GM18505 (cell line): ENCODE measurements around the gene MTARC1.
A peak's percentile ranks its signal among the peaks of the same experiment; 100 is the strongest.

Experiments
- ATAC-seq: cut with Tn5 transposase; IDR thresholded peaks from one replicate; pipeline ENCODE4 v1.9.1; 2021; ENCODE audit not compliant: unreplicated experiment
- POLR2A ChIP-seq: IDR thresholded peaks from 4 replicates; pipeline ENCODE4 v1.6.1; 2011; ENCODE audit warnings: borderline replicate concordance; ENCODE audit not compliant: insufficient read depth, insufficient read length; ENCODE audit errors: extremely low read depth

MTARC1 gene

GRCh38 chr1:220786337-220787068 lies at the start of gene MTARC1:
Gene MTARC1, plus strand, starts transcription at chr1:220786913. Its CDS starts 32 bp downstream, at chr1:220786945.
- TF ChIP-seq POLR2A, result no peak
- peak; percentile 77 for ATAC-seq

GRCh38 chr1:220741349-220741748 lies 45.4 kb upstream of the MTARC1 start:
- TF ChIP-seq POLR2A, result no peak
- no peak for ATAC-seq

- no peak for ATAC-seq
- TF ChIP-seq POLR2A, result no peak
Observed at GRCh38 chr1:220741825-220742224, 44.9 kb upstream of the MTARC1 start.

GRCh38 chr1:220742520-220742919 lies 44.2 kb upstream of the MTARC1 start:
- ATAC-seq, result no peak
- TF ChIP-seq POLR2A, result no peak

- ATAC-seq, result no peak
- TF ChIP-seq POLR2A, result no peak
Observed at GRCh38 chr1:220746851-220747250, 39.9 kb upstream of the MTARC1 start.

- TF ChIP-seq POLR2A, result no peak
- no peak for ATAC-seq
Observed at GRCh38 chr1:220747437-220748088, 39.1 kb upstream of the MTARC1 start.

GRCh38 chr1:220748089-220748934 lies 38.4 kb upstream of the MTARC1 start, which contains the start of gene MTARC2:
Gene MTARC2, plus strand, starts transcription at chr1:220748322. Its CDS starts 210 bp downstream, at chr1:220748532.
- peak; percentile 83 for ATAC-seq

GRCh38 chr1:220748936-220749335 lies 37.8 kb upstream of the MTARC1 start:
- TF ChIP-seq POLR2A, result no peak
- ATAC-seq, result no peak

More at GRCh38 chr1:220748089-220748934, 38.4 kb upstream of the MTARC1 start, which contains the start of gene MTARC2:
- peak; percentile 43 for TF ChIP-seq POLR2A

- ATAC-seq, result no peak
- TF ChIP-seq POLR2A, result no peak
Observed at GRCh38 chr1:220750131-220750515, 36.6 kb upstream of the MTARC1 start.

- no peak for ATAC-seq
- TF ChIP-seq POLR2A, result no peak
Observed at GRCh38 chr1:220751111-220751510, 35.6 kb upstream of the MTARC1 start.

GRCh38 chr1:220754212-220754917 lies 32.3 kb upstream of the MTARC1 start:
- ATAC-seq, result no peak
- no peak for TF ChIP-seq POLR2A

GRCh38 chr1:220754918-220755295 lies 31.8 kb upstream of the MTARC1 start:
- no peak for ATAC-seq
- TF ChIP-seq POLR2A, result no peak

GRCh38 chr1:220755309-220755708 lies 31.4 kb upstream of the MTARC1 start:
- no peak for TF ChIP-seq POLR2A
- no peak for ATAC-seq

- TF ChIP-seq POLR2A, result no peak
- ATAC-seq, result no peak
Observed at GRCh38 chr1:220757441-220757840, 29.3 kb upstream of the MTARC1 start.

- no peak for ATAC-seq
- no peak for TF ChIP-seq POLR2A
Observed at GRCh38 chr1:220759147-220759546, 27.6 kb upstream of the MTARC1 start.
